Loucy (cell line): ENCODE measurements around the gene SERPINB1.

ENCODE experiments used
- EZH2phosphoT487 ChIP-seq: fragments of 200-600 bp; IDR thresholded peaks from 2 replicates; pipeline ENCODE4 v1.6.1; 2018; ENCODE audit warnings: antibody characterized with exemption, mild to moderate bottlenecking, moderate library complexity, borderline replicate concordance
- TF ChIP-seq, protein P1 (sequence below): fragments of 200-600 bp; sonication (generic); conservative IDR thresholded peaks from 2 replicates; pipeline ENCODE4 v1.5.1; 2014; ENCODE audit warnings: mild to moderate bottlenecking, antibody characterized with exemption, low read length

DNA sequence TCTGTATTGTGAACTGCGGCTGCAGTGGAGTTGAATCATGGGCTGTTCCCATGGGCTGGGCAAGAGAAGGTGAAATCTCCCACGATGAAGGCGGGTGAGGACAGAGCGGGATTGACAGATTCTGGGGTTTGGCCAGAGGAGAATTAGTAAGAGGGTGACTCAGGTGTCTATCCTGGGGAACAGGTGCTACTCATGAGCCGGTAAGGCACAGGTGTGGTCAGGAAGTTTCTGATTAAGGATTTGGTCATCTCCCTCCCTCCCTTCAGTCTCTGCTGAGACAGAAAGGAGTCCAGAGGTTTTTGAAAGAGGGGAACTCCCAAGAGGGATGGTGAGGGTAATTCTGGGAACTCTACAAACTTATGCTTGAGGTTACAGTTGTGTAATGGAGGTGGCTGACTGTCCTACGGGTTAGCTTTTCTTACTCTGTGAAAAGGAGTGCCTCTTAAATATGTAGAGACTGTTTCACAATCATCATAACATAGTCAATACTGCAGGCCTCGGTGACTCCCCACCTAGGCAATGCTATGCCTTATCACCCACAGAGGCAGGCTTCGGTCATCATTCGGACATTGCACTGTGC lies 31.5 kb downstream of the SERPINB1 start:
- TF ChIP-seq, protein P1, sequence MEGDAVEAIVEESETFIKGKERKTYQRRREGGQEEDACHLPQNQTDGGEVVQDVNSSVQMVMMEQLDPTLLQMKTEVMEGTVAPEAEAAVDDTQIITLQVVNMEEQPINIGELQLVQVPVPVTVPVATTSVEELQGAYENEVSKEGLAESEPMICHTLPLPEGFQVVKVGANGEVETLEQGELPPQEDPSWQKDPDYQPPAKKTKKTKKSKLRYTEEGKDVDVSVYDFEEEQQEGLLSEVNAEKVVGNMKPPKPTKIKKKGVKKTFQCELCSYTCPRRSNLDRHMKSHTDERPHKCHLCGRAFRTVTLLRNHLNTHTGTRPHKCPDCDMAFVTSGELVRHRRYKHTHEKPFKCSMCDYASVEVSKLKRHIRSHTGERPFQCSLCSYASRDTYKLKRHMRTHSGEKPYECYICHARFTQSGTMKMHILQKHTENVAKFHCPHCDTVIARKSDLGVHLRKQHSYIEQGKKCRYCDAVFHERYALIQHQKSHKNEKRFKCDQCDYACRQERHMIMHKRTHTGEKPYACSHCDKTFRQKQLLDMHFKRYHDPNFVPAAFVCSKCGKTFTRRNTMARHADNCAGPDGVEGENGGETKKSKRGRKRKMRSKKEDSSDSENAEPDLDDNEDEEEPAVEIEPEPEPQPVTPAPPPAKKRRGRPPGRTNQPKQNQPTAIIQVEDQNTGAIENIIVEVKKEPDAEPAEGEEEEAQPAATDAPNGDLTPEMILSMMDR, result no peak
- no peak for TF ChIP-seq EZH2phosphoT487
